ENCODE data around the gene ZMIZ1. TPM values are rescaled to one million over a fixed set of nuclear protein-coding genes. Genes with fewer than 3 reads are reported as not detected.

The ZMIZ1 gene
- total and polyA plus RNA-seq, 2 experiments from 2014 or later: 9.2 to 30.9 TPM

GRCh38 chr10:79269443-79269842, 200.7 kb downstream of the ZMIZ1 start:
- Histone ChIP-seq H2AFZ (no peak overlapping the region), H3F3A (replicated peaks; ENCODE audit: low read depth) (no peaks in the 10 kb centered on the region), H3K9me2 (ENCODE audit: insufficient read depth) (no peaks in the 10 kb centered on the region), H3K4me2 (no peak overlapping the region), H3K4me1 (ENCODE audit: insufficient read depth) (no peaks in the 10 kb centered on the region), H4K20me1 (replicated peaks; ENCODE audit: insufficient read depth) (peaks cover 2% of the 10 kb centered on the region), H3K4me3 (no peak overlapping the region), H3K36me3 (ENCODE audit: insufficient read depth) (no peaks in the 10 kb centered on the region), H3K27ac (ENCODE audit: low read depth) (no peak overlapping the region), H3K27me3 (ENCODE audit: insufficient read depth) (no peaks in the 10 kb centered on the region), H3K79me2 (replicated peaks; ENCODE audit: insufficient read depth) (no peaks in the 10 kb centered on the region)
- no peaks in the 10 kb centered on the region for H3K9me3 Mint-ChIP-seq
- H3K27me3 Mint-ChIP-seq (ENCODE audit: insufficient read depth, low read depth, poor library complexity): peaks cover 24% of the 10 kb centered on the region
- no peak overlapping the region for H3K27ac Mint-ChIP-seq
- H3K4me1 Mint-ChIP-seq: peaks cover 12% of the 10 kb centered on the region
- TF ChIP-seq, protein P1, sequence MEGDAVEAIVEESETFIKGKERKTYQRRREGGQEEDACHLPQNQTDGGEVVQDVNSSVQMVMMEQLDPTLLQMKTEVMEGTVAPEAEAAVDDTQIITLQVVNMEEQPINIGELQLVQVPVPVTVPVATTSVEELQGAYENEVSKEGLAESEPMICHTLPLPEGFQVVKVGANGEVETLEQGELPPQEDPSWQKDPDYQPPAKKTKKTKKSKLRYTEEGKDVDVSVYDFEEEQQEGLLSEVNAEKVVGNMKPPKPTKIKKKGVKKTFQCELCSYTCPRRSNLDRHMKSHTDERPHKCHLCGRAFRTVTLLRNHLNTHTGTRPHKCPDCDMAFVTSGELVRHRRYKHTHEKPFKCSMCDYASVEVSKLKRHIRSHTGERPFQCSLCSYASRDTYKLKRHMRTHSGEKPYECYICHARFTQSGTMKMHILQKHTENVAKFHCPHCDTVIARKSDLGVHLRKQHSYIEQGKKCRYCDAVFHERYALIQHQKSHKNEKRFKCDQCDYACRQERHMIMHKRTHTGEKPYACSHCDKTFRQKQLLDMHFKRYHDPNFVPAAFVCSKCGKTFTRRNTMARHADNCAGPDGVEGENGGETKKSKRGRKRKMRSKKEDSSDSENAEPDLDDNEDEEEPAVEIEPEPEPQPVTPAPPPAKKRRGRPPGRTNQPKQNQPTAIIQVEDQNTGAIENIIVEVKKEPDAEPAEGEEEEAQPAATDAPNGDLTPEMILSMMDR (conservative IDR thresholded peaks at IDR 0.05; ENCODE audit: low read depth in 2 of 2): no peak
- no peak for TF ChIP-seq STAT1 (IDR thresholded peaks at IDR 0.05; ENCODE audit: unreplicated experiment)
- TF ChIP-seq NANOG (IDR thresholded peaks at IDR 0.05; ENCODE audit: borderline replicate concordance): no peak
- TF ChIP-seq REST (IDR thresholded peaks at IDR 0.05; ENCODE audit: unreplicated experiment): no peak
- no peak for ATAC-seq
- DNase-seq (ENCODE audit: low spot score): no peak
- no peak overlapping the region for H3K4me3 Mint-ChIP-seq
- H3K36me3 Mint-ChIP-seq (ENCODE audit: low read depth): peaks cover 5% of the 10 kb centered on the region; the same call in 2 of the 3 replicates

- Histone ChIP-seq H2AFZ (no peak overlapping the region), H3K4me2 (no peak overlapping the region), H3K4me1 (ENCODE audit: insufficient read depth) (no peaks in the 10 kb centered on the region), H3K27me3 (ENCODE audit: insufficient read depth) (no peaks in the 10 kb centered on the region), H3K79me2 (replicated peaks; ENCODE audit: insufficient read depth) (no peaks in the 10 kb centered on the region), H3K4me3 (no peak overlapping the region), H3K36me3 (ENCODE audit: insufficient read depth) (no peaks in the 10 kb centered on the region), H3F3A (replicated peaks; ENCODE audit: low read depth) (no peaks in the 10 kb centered on the region), H4K20me1 (replicated peaks; ENCODE audit: insufficient read depth) (no peaks in the 10 kb centered on the region; the same call in none of the 2 replicates), H3K9me2 (ENCODE audit: insufficient read depth) (no peaks in the 10 kb centered on the region), H3K27ac (ENCODE audit: low read depth) (no peak overlapping the region)
- Mint-ChIP-seq H3K9me3 (no peaks in the 10 kb centered on the region), H3K27ac (no peak overlapping the region), H3K36me3 (ENCODE audit: low read depth) (peaks cover 5% of the 10 kb centered on the region; the same call in 2 of the 3 replicates), H3K4me1 (peaks cover 8% of the 10 kb centered on the region), H3K4me3 (no peak overlapping the region), H3K27me3 (ENCODE audit: insufficient read depth, low read depth, poor library complexity) (peaks cover 22% of the 10 kb centered on the region)
- DNase-seq (ENCODE audit: low spot score) (no peak), ATAC-seq (no peak)
- no peak for TF ChIP-seq ZNF114 (CRISPR knock-in tag; IDR thresholded peaks at IDR 0.05)
- TF ChIP-seq, protein P1 (conservative IDR thresholded peaks at IDR 0.05; ENCODE audit: low read depth in 2 of 2): no peak
- no peak for TF ChIP-seq ZNF331 (CRISPR knock-in tag; IDR thresholded peaks at IDR 0.05; ENCODE audit: low read depth)
- TF ChIP-seq ZNF462 (CRISPR knock-in tag; IDR thresholded peaks at IDR 0.05): no peak
Measured at GRCh38 chr10:79269969-79270368, 201.2 kb downstream of the ZMIZ1 start.

Data from GM23338 (cell line).